Measurements from ENCODE around the gene SLC41A3.

The SLC41A3 gene

GRCh38 chr3:126119976-126120375, 36.1 kb upstream of the SLC41A3 start:
- no peak for DNase-seq (ENCODE audit: low read depth in 3 of 3)

GRCh38 chr3:126119008-126119675, 35.2 kb upstream of the SLC41A3 start:
- DNase-seq (ENCODE audit: low read depth in 3 of 3), result no peak

- DNase-seq (ENCODE audit: low read depth in 3 of 3), result no peak
Measured at GRCh38 chr3:126118591-126118990, 34.7 kb upstream of the SLC41A3 start.

DNA sequence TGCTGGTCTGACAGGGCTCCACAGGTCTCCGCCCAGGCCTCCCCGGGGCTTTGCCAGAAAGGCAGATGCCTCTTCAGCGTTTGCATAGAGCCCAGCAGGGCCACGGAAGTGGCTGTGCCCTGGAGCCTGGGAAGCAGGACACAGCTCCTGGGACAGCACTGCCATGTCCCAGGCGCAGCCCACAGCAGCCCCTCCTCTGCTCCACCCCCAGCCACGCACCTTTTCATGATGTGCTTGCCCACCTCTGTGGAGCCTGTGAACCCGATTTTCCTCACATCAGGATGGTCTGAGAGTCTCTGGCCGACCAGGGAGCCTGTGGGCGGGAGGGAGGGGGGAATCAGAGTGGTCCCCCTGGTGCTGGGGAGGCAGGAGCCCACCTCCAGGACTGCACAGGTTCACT, 33.9 kb upstream of the SLC41A3 start:
- no peak for DNase-seq (ENCODE audit: low read depth in 3 of 3)

DNA sequence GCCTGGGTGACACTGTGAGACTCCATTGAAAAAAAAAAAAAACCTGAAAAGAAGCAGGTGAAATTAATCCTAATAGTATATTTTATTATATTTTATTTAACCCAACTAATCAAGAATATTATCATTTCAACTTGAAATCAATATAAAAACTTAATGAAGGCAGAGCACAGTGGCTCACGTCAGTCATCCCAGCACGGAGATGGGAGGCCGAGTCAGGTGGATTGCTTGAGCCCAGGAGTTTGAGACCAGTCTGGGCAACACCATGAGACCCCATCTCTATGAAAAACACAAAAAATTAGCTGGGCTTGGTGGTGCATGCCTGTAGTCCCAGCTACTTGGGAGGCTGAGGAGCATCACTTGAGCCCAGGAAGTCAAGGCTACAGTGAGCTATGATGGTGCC, 33.3 kb upstream of the SLC41A3 start:
- DNase-seq (ENCODE audit: low read depth in 3 of 3), result no peak

- no peak for DNase-seq (ENCODE audit: low read depth in 3 of 3)
Measured at GRCh38 chr3:126116526-126116925, 32.6 kb upstream of the SLC41A3 start.

- DNase-seq (ENCODE audit: low read depth in 3 of 3), result no peak
Measured at GRCh38 chr3:126114443-126115386, 30.8 kb upstream of the SLC41A3 start.

DNA sequence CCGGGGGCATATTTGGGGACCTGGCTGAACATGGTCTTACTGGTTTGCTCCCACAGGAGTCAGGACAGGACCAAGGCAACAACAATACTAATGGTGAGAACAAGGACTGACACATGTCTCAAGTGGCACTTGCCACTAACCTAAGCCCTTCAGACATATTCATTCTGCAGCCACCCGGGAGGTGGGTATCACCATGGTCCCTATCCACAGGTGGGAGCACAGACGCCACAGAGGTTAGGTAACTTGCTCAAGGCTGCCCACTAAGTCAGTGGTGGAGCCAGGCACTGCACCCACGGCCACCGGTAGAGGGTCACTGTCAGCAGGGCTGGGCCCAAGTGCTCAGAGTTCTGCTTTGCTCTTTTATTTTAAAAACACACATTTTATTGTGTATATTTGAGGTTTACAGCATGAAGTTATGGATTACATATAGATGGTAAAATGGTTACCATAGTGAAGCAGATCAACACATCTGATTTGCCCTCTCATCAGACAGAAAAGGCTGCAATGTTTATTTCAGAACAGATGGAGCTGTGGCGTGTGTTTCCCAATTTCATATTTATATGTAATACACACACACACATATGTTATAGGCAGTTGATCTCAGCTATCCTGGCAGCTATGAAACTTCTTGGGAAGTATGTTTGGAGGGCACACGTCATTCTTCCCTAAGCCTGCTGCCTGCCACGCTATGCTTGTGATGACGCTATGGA, 30.0 kb upstream of the SLC41A3 start:
- DNase-seq (ENCODE audit: low read depth in 3 of 3), result no peak

DNA sequence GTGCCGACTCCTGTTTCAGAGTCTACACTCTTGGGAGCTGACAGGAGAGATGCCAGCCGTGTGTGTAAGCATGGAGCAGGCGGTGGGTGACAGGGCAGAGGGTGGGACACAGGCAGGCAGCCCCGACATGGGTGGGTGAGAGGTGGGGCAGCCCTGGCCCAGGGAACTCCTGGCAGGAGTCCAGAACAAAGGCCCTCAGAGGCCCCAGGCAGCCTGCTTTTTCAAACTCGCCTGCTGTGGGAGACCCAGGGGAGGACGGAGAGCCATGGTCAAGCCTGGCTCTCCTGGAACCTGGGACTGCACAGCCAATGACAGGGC, 29.3 kb upstream of the SLC41A3 start:
- DNase-seq (ENCODE audit: low read depth in 3 of 3), result no peak

DNA sequence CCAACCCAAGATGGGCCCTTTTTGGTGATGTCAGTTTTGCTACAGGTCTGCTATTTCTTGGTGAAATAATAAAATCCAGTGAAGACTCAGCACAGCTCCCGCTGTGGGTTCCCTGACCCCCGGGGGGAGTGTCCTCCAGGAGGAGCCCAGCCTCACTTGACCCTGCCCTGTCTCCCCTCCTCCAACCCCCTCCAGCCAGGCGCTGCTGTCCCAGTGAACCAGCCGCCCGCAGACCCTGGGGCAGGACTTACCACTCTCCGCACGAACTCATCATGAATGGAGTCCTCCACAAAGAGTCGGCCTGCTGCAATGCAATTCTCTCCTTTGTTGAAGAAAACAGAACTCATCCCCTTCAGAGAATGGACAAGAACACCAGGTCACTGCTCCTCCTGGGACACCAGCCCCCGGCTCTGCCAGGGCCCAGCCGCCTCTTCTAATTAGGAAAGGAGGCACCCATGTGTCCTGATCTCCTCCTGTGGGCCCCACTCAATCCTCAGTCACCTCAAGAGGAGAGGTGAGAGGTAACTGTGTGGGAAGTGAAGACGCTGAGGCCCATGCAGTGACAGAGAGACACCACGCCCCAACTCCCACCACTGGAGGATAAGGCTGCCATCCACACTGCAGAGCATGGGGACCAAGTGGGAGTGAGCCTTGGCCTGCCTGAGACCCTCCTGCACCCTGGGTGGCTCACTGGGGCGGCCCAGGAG, 28.8 kb upstream of the SLC41A3 start:
- no peak for DNase-seq (ENCODE audit: low read depth in 3 of 3)

DNA sequence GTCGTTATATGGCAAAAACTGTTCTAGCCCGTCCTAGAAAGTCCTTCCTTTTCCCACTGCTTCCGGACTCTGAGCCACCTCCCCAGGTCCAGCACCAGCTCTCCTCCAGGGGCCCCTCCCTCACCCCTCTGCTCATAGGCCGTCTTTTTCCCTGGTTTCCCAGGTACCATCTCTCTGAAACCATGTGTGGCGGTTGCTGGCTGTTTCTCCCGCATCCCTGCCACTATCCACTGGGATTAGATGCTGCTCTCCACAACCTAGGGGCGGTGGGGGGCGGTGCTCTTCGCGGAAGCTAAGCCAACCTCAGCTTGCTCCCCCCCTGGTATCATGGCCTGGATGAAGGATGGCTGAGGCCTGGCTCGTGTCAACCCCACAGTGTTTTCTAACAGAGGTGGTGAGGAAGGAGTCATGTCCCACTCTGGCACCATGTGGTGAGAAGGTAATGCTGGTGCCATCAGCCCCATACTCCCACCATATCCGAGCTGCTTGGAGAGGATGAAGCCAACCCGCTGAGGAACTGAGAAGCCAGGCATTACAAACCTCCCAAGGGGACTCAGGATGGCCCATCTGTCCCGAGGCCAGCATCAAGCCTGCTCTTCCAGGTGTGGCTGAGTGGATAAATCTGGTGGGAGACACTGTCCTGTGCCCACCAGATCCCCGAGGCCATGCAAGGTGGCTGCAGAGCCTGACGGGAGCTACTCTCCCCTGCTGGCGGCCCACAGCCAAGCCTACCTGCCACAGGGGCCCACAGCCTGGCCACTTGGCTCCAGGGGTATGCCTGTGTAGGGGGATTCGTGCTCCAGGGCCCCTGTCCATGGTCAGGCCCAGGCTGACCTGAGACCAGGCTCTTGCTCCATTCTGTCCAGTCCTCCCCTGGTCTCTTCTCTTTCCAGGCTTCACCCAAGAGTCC, 27.9 kb upstream of the SLC41A3 start:
- DNase-seq (ENCODE audit: low read depth in 3 of 3), result no peak

DNA sequence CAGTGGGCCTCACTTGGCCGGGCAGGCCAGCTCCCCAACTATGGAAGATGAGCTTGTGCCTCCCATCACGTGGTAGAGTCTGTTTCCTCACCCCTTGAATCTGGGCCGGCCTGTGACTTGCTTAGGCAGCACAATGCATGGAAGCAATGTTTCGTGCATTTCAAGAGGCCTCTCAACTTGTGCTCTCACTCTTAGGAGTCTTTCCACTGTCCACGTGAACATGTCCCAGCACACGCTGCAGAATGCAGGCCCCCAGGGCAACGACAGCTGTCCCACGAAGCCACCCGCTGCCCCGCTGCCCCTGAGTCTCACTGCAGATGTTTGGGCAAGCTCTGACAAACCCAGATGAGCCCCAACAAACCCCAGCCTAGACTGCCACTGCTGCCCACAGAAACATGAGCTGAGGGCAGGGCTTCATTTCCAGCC, 27.2 kb upstream of the SLC41A3 start:
- DNase-seq (ENCODE audit: low read depth in 3 of 3), result no peak

DNA sequence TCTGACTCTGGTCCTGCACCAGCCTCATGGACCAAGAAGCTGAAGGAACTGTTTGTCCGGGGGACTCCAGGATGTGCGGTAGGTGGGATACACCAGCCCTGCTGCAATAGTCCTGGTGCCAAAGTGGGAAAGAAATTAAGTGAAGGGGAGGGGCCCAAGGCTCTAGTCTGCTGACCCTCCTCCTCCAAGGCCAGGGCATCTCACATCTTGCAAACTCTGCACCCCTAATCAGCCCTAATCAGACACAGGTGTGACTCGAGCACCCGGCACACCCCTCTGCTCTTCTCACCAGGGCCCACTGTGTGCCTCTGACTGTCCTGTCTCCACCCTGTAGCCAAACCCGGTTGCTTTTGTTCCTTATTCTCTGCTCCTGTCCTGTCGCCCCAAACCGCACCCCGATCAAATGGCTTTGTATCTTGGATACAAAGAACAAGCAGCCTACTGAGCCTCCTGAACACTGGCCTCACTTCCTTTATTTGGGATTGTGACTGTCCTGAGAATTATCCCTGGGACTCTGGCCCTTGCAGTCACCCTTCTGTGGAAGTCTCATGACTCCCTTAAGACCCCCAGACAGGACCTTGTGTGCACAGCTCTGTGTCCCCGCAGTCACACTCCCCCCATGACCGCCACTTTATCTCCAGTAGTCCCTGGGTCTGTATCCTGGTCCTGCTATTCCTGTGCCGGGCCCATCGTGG, 26.7 kb upstream of the SLC41A3 start:
- no peak for DNase-seq (ENCODE audit: low read depth in 3 of 3)

GRCh38 chr3:126109880-126110235, 25.9 kb upstream of the SLC41A3 start:
- no peak for DNase-seq (ENCODE audit: low read depth in 3 of 3)

- DNase-seq (ENCODE audit: low read depth in 3 of 3), result no peak
Measured at GRCh38 chr3:126109146-126109879, 25.4 kb upstream of the SLC41A3 start.

DNA sequence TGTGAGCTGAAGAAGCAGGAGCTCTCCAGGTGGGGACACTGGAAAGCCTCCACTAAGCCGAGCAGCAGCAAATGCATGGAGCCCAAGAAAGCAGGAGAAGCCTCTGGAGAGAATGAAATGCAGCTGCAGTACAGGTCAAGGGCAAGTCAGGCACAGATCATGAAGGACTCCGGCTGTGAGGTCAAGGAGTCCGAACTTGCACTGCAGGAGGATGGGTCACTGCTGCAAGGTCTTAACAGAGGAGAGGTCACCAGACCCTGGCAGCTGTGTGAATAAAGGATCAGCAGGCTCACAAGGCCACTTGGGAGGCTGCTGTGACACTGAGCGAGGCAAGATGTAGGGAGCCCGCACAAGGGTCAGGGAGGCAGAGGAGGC, 24.7 kb upstream of the SLC41A3 start:
- DNase-seq (ENCODE audit: low read depth in 3 of 3), result no peak

- DNase-seq (ENCODE audit: low read depth in 3 of 3), result no peak
Measured at GRCh38 chr3:126107957-126108675, 24.2 kb upstream of the SLC41A3 start.

DNA sequence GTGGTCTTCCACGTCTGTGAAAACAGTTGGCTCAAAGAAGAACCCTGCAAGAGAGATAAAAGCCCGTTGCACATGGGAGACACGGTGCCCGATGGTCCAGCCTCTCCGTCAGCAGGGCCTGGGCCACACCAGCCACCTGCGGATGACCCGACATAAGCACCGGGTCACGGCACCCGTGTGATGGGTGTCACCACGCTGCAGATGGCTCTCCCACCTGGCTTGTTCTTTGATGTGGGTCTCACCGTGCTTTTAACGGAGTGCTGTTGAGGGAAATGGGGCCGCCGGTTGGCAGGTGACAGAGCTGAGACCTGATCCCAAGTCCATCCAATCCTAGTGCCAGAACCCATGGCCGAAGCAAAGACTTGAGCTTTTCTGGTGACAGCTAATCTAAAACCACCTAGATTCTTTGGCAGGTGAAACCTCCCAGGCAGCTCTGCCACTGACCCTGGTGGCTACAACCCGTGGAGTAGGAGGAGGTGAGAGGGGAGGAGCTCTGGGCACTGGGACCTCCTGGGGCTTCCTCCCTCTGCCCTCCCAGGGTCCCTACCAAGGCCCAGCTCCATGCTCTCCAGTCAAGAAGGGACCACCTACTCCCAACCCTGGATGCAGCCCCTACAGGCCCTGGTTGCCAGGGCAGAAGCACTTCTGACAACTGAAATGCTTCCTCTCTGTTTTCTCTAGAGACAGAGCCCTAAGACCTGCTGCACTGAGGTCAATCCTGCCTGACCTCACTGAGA, 23.4 kb upstream of the SLC41A3 start:
- DNase-seq (ENCODE audit: low read depth in 3 of 3), result no peak
